HG03060 (cell line): ENCODE data around the gene EFTUD2.

Experiments used
- ATAC-seq: cut with Tn5 transposase; IDR thresholded peaks from one replicate; pipeline ENCODE4 v1.9.1; 2021; ENCODE audit warnings: low read depth, moderate number of reproducible peaks; ENCODE audit not compliant: unreplicated experiment

EFTUD2 gene

GRCh38 chr17:44894642-44895041 is 4.6 kb downstream of the EFTUD2 start:
- no peak for ATAC-seq

- no peak for ATAC-seq
These were observed 7.0 kb downstream of the EFTUD2 start for GRCh38 chr17:44892250-44892649.

- ATAC-seq = no peak
These were observed 10.2 kb downstream of the EFTUD2 start for GRCh38 chr17:44889003-44889402.

- no peak for ATAC-seq
These were observed 11.0 kb downstream of the EFTUD2 start for GRCh38 chr17:44887971-44888954.

GRCh38 chr17:44887016-44887415 is 12.2 kb downstream of the EFTUD2 start:
- ATAC-seq = no peak

GRCh38 chr17:44884941-44885340 is 14.3 kb downstream of the EFTUD2 start:
- no peak for ATAC-seq

- ATAC-seq = no peak
These were observed 18.1 kb downstream of the EFTUD2 start for GRCh38 chr17:44881145-44881544.

GRCh38 chr17:44880062-44880461 is 19.2 kb downstream of the EFTUD2 start:
- no peak for ATAC-seq

GRCh38 chr17:44879376-44879775 is 19.9 kb downstream of the EFTUD2 start:
- no peak for ATAC-seq

GRCh38 chr17:44878627-44879221 is 20.5 kb downstream of the EFTUD2 start:
- no peak for ATAC-seq

- ATAC-seq = no peak
These were observed 22.1 kb downstream of the EFTUD2 start for GRCh38 chr17:44877121-44877520.

GRCh38 chr17:44875761-44876160 is 23.5 kb downstream of the EFTUD2 start:
- no peak for ATAC-seq

GRCh38 chr17:44872131-44872768 is 27.0 kb downstream of the EFTUD2 start:
- ATAC-seq = no peak

GRCh38 chr17:44871556-44871955 is 27.7 kb downstream of the EFTUD2 start:
- no peak for ATAC-seq

GRCh38 chr17:44867841-44868240 is 31.4 kb downstream of the EFTUD2 start:
- no peak for ATAC-seq

GRCh38 chr17:44865931-44866330 is 33.3 kb downstream of the EFTUD2 start:
- no peak for ATAC-seq

- no peak for ATAC-seq
These were observed 34.0 kb downstream of the EFTUD2 start for GRCh38 chr17:44865231-44865660.

- no peak for ATAC-seq
These were observed 34.4 kb downstream of the EFTUD2 start for GRCh38 chr17:44864831-44865230.

GRCh38 chr17:44863061-44863918 is 36.0 kb downstream of the EFTUD2 start:
- ATAC-seq = no peak

- ATAC-seq = no peak
These were observed 36.8 kb downstream of the EFTUD2 start for GRCh38 chr17:44862278-44862914.
